Uterus (tissue), 2 donors: ENCODE data around the gene SLC35B1.

Experiments
- CTCF ChIP-seq, 4 experiments: fragments of 200-600 bp in 2 of 4; fragments of 450-650 bp in 2 of 4; sonication (generic) in 2 of 4; IDR thresholded peaks; one replicate each; pipeline ENCODE4 v1.5.1; 2016 to 2019; ENCODE audit warnings: antibody characterized with exemption in 4 of 4, mild to moderate bottlenecking in 2 of 4, moderate library complexity in 1 of 4
- POLR2A ChIP-seq, 2 donors: fragments of 450-650 bp; IDR thresholded peaks; one replicate each; pipeline ENCODE4 v1.6.1; 2016; ENCODE audit warnings: antibody characterized with exemption in 2 of 2, mild to moderate bottlenecking in 1 of 2, moderate library complexity in 1 of 2

- TF ChIP-seq CTCF (IDR thresholded peaks at IDR 0.05) (no peak), POLR2A (IDR thresholded peaks at IDR 0.05) (no peak)
Observed at GRCh38 chr17:49700960-49701359, 6.8 kb downstream of the SLC35B1 start.
